ENCODE results near the gene TINCR. TPM values are rescaled to one million over a fixed set of nuclear protein-coding genes. Genes with fewer than 3 reads are reported as not detected.

TINCR gene
- total and polyA plus RNA-seq, 2 donors (not counting 1 experiment from before 2014, with no cell fraction given), result 0.42 to 0.54 TPM

DNA sequence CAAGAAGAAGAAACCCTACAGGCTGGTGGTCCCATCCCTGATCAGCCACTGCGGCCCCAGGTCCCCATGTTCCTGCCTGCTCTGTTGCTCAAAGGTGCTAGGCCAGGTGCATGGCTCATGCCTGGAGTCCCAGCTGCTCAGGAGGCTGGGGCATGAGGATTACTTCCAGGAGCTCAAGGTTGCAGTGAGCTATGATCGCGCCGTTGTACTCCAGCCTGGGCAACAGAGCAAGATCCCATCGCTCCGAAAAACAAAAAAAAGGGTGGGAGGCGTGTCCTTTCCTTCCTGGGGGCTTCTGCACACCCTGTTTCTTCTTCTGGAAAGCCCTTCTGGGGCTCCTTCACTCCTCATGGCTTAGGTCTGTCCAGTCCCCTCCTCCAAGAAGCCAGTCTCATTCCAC is 11.9 kb upstream of the TINCR start:
- H4K20me1 ChIP-seq (ENCODE audit: control insufficient read depth, insufficient read depth, low read length, poor library complexity, severe bottlenecking), result no peaks in the 10 kb centered on the region
- H3K79me2 ChIP-seq (ENCODE audit: control insufficient read depth, insufficient read depth, low read length), result no peaks in the 10 kb centered on the region
- CTCF ChIA-PET, result interaction anchor here (0.6 to 1.7 kb wide), 7 partner anchors 8 to 899 kb away, joined by 3 to 5 read pairs (median 3); no protein-coding TSS in a partner anchor
- H3K27ac ChIP-seq (ENCODE audit: low read length in 2 of 2), result no peak overlapping the region
- DNase-seq, result no peak
- peaks cover 0 to 3% (median 0%) of the 10 kb centered on the region in 4 experiments for H3K27me3 ChIP-seq (replicated peaks in 1 of 4; ENCODE audit: control extremely low read depth in 1 of 4, control insufficient read depth in 3 of 4, insufficient read depth in 4 of 4, low read length in 3 of 4)
- H3K4me3 ChIP-seq (ENCODE audit: control extremely low read depth in 1 of 5, extremely low read depth in 1 of 5, insufficient read depth in 1 of 5, low read depth in 2 of 5, low read length in 4 of 5), result no peak overlapping the region
- H3K4me3 Mint-ChIP-seq, result no peak overlapping the region
- no peak overlapping the region for H3K4me2 ChIP-seq (replicated peaks; ENCODE audit: low read depth, low read length, poor library complexity, severe bottlenecking)
- intact Hi-C loops (cut with micrococcal nuclease), result no loop called here
- no peak for TF ChIP-seq EZH2 (IDR thresholded peaks at IDR 0.05; ENCODE audit: borderline replicate concordance, insufficient read depth, low read depth, low read length, poor library complexity, severe bottlenecking)
- TF ChIP-seq, protein P1, sequence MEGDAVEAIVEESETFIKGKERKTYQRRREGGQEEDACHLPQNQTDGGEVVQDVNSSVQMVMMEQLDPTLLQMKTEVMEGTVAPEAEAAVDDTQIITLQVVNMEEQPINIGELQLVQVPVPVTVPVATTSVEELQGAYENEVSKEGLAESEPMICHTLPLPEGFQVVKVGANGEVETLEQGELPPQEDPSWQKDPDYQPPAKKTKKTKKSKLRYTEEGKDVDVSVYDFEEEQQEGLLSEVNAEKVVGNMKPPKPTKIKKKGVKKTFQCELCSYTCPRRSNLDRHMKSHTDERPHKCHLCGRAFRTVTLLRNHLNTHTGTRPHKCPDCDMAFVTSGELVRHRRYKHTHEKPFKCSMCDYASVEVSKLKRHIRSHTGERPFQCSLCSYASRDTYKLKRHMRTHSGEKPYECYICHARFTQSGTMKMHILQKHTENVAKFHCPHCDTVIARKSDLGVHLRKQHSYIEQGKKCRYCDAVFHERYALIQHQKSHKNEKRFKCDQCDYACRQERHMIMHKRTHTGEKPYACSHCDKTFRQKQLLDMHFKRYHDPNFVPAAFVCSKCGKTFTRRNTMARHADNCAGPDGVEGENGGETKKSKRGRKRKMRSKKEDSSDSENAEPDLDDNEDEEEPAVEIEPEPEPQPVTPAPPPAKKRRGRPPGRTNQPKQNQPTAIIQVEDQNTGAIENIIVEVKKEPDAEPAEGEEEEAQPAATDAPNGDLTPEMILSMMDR (IDR thresholded peaks at IDR 0.05), result no peak
- 98% methylated on average over 7 of the region's 7 CpGs for WGBS (ENCODE audit: insufficient coverage)
- H3K4me1 ChIP-seq (ENCODE audit: control insufficient read depth in 2 of 2, insufficient read depth in 2 of 2, low read length in 2 of 2), result peaks cover 0 to 7% of the 10 kb centered on the region in 2 donors
- no peak for ATAC-seq (ENCODE audit: low read depth)
- H3K27ac Mint-ChIP-seq, result no peak overlapping the region
- POLR2A ChIA-PET, result no interaction called here
- peaks cover 0 to 9% of the 10 kb centered on the region in 2 experiments for H3K36me3 ChIP-seq (replicated peaks in 1 of 2; ENCODE audit: control extremely low read depth in 1 of 2, control insufficient read depth in 1 of 2, extremely low read depth in 1 of 2, insufficient read depth in 2 of 2, low read length in 1 of 2)
- no peaks in the 10 kb centered on the region for H3K9me3 Mint-ChIP-seq (ENCODE audit: insufficient read depth)
- H2AFZ ChIP-seq (ENCODE audit: insufficient read depth, low read depth, low read length, poor library complexity, severe bottlenecking), result no peak overlapping the region
- H3K4me1 Mint-ChIP-seq, result peaks cover 8% of the 10 kb centered on the region
- no peaks in the 10 kb centered on the region for H3K27me3 Mint-ChIP-seq
- H3K9me3 ChIP-seq (ENCODE audit: control extremely low read depth in 1 of 3, control insufficient read depth in 2 of 3, insufficient read depth in 1 of 3, low read length in 2 of 3), result peaks cover 0 to 3% (median 0%) of the 10 kb centered on the region in 3 donors
- no peak overlapping the region for H3K9ac ChIP-seq (ENCODE audit: low read length)

DNA sequence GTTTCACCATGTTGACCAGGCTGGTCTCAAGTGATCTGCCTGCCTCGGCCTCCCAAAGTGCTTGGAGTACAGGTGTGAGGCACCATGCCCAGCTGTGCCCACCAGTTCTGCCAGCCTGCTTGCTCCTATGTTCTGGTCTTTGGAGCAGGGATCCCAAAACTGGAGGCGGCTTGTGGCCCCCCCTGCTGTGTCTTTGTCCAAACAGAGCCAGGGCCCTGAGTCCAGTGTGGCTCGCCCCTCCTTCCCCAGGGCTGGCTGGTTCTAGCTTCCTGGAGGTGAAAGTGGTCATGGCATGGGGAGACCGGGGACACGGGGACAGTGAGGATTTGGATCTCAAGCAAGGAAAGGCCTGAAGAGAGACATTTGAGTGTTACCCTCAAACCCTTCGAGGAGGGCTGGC is 11.5 kb upstream of the TINCR start:
- no peak overlapping the region for H3K4me3 Mint-ChIP-seq
- Histone ChIP-seq H3K4me3 (ENCODE audit: control extremely low read depth in 1 of 5, extremely low read depth in 1 of 5, insufficient read depth in 1 of 5, low read depth in 2 of 5, low read length in 4 of 5) (no peak overlapping the region), H3K79me2 (ENCODE audit: control insufficient read depth, insufficient read depth, low read length) (no peaks in the 10 kb centered on the region), H3K4me2 (replicated peaks; ENCODE audit: low read depth, low read length, poor library complexity, severe bottlenecking) (no peak overlapping the region), H3K27ac (ENCODE audit: low read length in 2 of 2) (no peak overlapping the region), H2AFZ (ENCODE audit: insufficient read depth, low read depth, low read length, poor library complexity, severe bottlenecking) (no peak overlapping the region), H3K9me3 (ENCODE audit: control extremely low read depth in 1 of 3, control insufficient read depth in 2 of 3, insufficient read depth in 1 of 3, low read length in 2 of 3) (peaks cover 0 to 3% (median 0%) of the 10 kb centered on the region in 3 donors), H3K36me3 (replicated peaks in 1 of 2; ENCODE audit: control extremely low read depth in 1 of 2, control insufficient read depth in 1 of 2, extremely low read depth in 1 of 2, insufficient read depth in 2 of 2, low read length in 1 of 2) (peaks cover 0 to 9% of the 10 kb centered on the region in 2 experiments), H3K27me3 (replicated peaks in 1 of 4; ENCODE audit: control extremely low read depth in 1 of 4, control insufficient read depth in 3 of 4, insufficient read depth in 4 of 4, low read length in 3 of 4) (peaks cover 0 to 3% (median 0%) of the 10 kb centered on the region in 4 experiments), H3K9ac (ENCODE audit: low read length) (no peak overlapping the region), H3K4me1 (ENCODE audit: control insufficient read depth in 2 of 2, insufficient read depth in 2 of 2, low read length in 2 of 2) (peaks cover 0 to 7% of the 10 kb centered on the region in 2 donors), H4K20me1 (ENCODE audit: control insufficient read depth, insufficient read depth, low read length, poor library complexity, severe bottlenecking) (no peaks in the 10 kb centered on the region)
- no peak overlapping the region for H3K27ac Mint-ChIP-seq
- intact Hi-C loops (cut with micrococcal nuclease), result no loop called here
- no peak for ATAC-seq (ENCODE audit: low read depth)
- CTCF ChIA-PET, result interaction anchor here (0.7 to 1.5 kb wide), 5 partner anchors 8 to 900 kb away, joined by 3 to 5 read pairs (median 4); no protein-coding TSS in a partner anchor
- peaks cover 8% of the 10 kb centered on the region for H3K4me1 Mint-ChIP-seq
- TF ChIP-seq, protein P1 (IDR thresholded peaks at IDR 0.05), result no peak
- TF ChIP-seq EZH2 (IDR thresholded peaks at IDR 0.05; ENCODE audit: borderline replicate concordance, insufficient read depth, low read depth, low read length, poor library complexity, severe bottlenecking), result no peak
- no peaks in the 10 kb centered on the region for H3K9me3 Mint-ChIP-seq (ENCODE audit: insufficient read depth)
- DNase-seq, result no peak
- H3K27me3 Mint-ChIP-seq, result no peaks in the 10 kb centered on the region
- WGBS (ENCODE audit: insufficient coverage), result 95% methylated on average over 4 of the region's 6 CpGs
- POLR2A ChIA-PET, result no interaction called here
